ENCODE data around the gene TBX21.

The TBX21 gene

DNA sequence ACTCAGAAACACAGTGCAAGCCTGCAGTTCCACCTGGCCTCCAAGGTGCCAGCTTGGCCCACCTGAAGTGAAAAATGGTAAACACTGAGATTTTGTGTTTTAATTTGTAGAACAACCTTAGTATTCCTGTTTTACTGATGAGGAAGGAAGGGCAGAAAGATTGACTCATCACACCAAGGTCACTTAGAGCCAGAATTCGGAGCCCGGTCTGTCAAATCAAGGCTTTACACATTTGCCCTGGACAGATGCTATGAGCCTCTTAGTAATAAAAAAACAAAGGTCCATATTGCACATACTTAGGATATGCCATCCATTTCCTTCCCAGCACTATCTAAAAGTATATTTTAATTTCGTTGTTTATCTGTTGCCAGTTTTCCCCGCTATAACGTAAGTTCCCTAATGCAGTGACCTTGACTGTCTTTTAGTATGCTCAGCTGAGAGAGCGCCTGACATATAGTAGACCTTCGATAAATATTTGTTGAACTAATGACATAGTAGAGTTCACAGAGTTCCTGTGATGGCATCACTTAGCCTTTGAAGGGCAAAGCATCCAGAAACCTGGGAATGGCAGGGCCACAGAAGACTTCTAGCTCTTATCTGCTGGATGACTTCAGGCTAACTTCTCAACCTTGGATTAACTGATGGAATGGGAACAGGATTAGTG, 46.2 kb upstream of the TBX21 start:
- DNase-seq (ENCODE audit: low read depth) = peak; percentile 64
- TF ChIP-seq CTCF (conservative IDR thresholded peaks at IDR 0.05; ENCODE audit: control insufficient read depth, insufficient read depth, low read depth, low read length) = no peak

DNA sequence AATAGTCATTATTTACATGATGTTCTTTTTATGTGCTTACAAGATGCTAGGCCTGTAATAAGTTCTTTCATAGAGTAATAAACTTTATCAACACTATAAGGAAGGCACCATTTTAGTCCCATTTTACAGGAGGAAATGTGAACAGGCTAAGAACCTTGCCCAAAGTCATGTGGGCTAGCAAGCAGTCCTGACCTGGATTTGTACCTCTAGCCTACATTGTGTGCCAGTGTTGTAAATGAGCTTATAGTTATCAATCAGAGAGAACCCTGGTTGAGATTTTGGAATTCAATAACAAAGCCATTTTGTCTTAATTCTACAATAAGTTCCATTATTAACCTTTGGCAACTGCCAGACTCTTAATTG, 45.7 kb upstream of the TBX21 start:
- DNase-seq (ENCODE audit: low read depth) = no peak
- TF ChIP-seq CTCF (conservative IDR thresholded peaks at IDR 0.05; ENCODE audit: control insufficient read depth, insufficient read depth, low read depth, low read length) = no peak
- H3K4me3 ChIP-seq (ENCODE audit: control insufficient read depth, low read depth, low read length) = no peak overlapping the region

More for the DNA sequence above, 46.2 kb upstream of the TBX21 start:
- no peak overlapping the region for H3K4me3 ChIP-seq (ENCODE audit: control insufficient read depth, low read depth, low read length)

DNA sequence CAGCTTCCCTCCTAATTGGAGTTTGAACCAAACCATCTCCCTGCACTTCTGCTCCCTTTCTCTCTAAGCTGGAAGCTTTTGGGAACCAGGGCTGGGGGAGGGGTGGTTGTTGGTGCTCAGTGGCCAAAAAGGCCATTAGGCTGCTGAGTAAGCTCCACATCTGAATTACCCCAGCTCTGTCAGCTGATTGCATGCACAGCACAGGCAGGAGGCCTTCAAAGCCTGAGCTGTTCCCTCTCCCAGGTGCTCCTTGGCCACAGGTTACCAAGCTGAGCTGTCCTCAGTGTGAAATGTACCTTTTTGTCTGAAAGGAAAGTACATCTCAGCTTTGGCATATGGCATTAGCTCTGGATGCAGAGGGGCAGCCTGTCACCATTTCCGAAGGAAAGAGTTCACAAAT, 45.3 kb upstream of the TBX21 start:
- peak; percentile 52 for DNase-seq (ENCODE audit: low read depth)
- TF ChIP-seq CTCF (conservative IDR thresholded peaks at IDR 0.05; ENCODE audit: control insufficient read depth, insufficient read depth, low read depth, low read length) = no peak
- no peak overlapping the region for H3K4me3 ChIP-seq (ENCODE audit: control insufficient read depth, low read depth, low read length)

DNA sequence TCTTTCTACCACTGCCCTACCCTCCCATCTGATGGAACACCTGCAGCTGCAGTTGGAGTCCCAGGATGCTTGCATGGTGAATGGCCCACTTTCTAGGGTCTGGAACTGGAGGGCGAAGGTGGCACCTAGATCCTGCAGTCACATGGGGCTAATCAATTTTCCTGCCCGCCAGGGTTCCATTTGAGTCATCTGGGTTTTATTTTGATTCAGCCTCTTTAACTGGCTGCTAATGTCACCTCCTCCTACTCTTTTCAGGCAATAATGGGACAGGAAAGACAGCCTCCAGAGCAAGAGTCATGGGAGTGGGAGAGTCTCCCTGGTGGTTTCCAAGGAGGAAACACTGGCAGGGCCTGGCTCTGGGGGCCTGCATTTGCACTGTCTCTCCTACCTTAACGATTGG, 42.9 kb upstream of the TBX21 start:
- DNase-seq (ENCODE audit: low read depth) = no peak
- no peak overlapping the region for H3K4me3 ChIP-seq (ENCODE audit: control insufficient read depth, low read depth, low read length)
- no peak for TF ChIP-seq CTCF (conservative IDR thresholded peaks at IDR 0.05; ENCODE audit: control insufficient read depth, insufficient read depth, low read depth, low read length)

DNA sequence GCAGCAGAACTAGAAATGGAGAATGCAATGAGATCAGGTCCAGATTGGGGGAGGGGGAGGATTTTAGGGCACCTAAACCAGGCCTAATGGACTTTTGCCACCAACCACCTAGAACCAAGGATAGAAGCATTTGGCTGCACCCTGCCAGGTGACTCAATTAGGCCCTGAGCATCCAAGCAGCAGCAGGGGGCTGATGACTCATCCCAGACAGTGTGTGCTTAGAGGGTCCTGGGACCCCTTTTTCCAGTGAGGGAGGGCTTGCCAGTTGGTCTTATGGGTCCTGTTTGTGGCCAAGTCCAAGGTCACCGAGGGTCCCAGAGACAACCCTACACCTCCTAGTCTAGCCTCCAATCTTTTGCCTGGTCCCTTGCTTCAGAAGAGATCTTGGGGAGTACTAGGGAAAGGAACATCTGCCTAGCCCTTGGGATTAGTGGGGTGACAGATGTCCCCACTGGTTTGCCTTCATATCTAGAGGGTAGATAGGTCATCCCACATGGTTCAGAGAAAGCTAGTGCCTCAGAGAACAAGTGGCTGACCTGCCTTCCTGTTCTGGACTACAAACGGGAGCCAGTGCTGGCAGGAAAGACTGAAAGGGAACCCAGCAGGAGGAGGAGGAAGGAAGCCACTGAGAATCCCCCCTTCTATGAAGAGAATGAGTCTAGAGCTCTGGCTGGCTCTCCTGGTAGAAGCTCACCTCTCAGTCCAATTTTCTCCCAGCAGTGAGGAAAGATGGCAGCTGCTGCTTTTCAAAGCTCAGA, 40.7 kb upstream of the TBX21 start:
- DNase-seq (ENCODE audit: low read depth) = no peak
- TF ChIP-seq CTCF (conservative IDR thresholded peaks at IDR 0.05; ENCODE audit: control insufficient read depth, insufficient read depth, low read depth, low read length) = no peak
- no peak overlapping the region for H3K4me3 ChIP-seq (ENCODE audit: control insufficient read depth, low read depth, low read length)

- TF ChIP-seq CTCF (conservative IDR thresholded peaks at IDR 0.05; ENCODE audit: control insufficient read depth, insufficient read depth, low read depth, low read length) = no peak
- peak overlapping the region; percentile 51 for H3K4me3 ChIP-seq (ENCODE audit: control insufficient read depth, low read depth, low read length)
- DNase-seq (ENCODE audit: low read depth) = no peak
Observed at GRCh38 chr17:47692895-47693730, 39.9 kb upstream of the TBX21 start.
